ENCODE results near the gene CHSY1. TPM values are rescaled to one million over a fixed set of nuclear protein-coding genes. Genes with fewer than 3 reads are reported as not detected.

Gene CHSY1
- total RNA-seq, 2 experiments from 2014 or later, result 5.8 to 6.7 TPM

GRCh38 chr15:101175401-101175800, 76.4 kb downstream of the CHSY1 start:
- no peaks in the 10 kb centered on the region for H3K9me3 Mint-ChIP-seq
- Histone ChIP-seq H3K9me3 (ENCODE audit: control insufficient read depth in 1 of 2, insufficient read depth in 1 of 2, low read length in 2 of 2) (no peaks in the 10 kb centered on the region), H3K4me3 (ENCODE audit: low read length) (no peak overlapping the region), H3K36me3 (ENCODE audit: insufficient read depth, low read length) (peaks cover 23% of the 10 kb centered on the region), H3K27me3 (ENCODE audit: control insufficient read depth in 1 of 2, insufficient read depth in 2 of 2, low read length in 2 of 2) (no peaks in the 10 kb centered on the region), H3K27ac (ENCODE audit: low read depth in 1 of 2, low read length in 2 of 2) (no peak overlapping the region), H3K4me1 (ENCODE audit: insufficient read depth, low read length) (no peaks in the 10 kb centered on the region)
- H3K36me3 Mint-ChIP-seq (ENCODE audit: low read depth), result peaks cover 25% of the 10 kb centered on the region
- H3K4me1 Mint-ChIP-seq (ENCODE audit: low read depth), result peaks cover 10% of the 10 kb centered on the region
- H3K27me3 Mint-ChIP-seq, result no peaks in the 10 kb centered on the region
- POLR2A ChIA-PET, result interaction anchor here (1.0 kb wide), 1 partner anchor 25 kb away, joined by 3 read pairs; no protein-coding TSS in a partner anchor
- no peak overlapping the region for H3K27ac Mint-ChIP-seq
- TF ChIP-seq CTCF (IDR thresholded peaks at IDR 0.05), result no peak
- CTCF ChIA-PET, result no interaction called here
- DNase-seq (peak in 3 of 14 experiments; percentile 7 to 31 (median 27)), ATAC-seq (ENCODE audit: poor library complexity) (no peak)
- no peak overlapping the region for H3K4me3 Mint-ChIP-seq
- intact Hi-C loops (cut with DNase I, micrococcal nuclease), result no loop called here

GRCh38 chr15:101174152-101174920, 77.5 kb downstream of the CHSY1 start:
- TF ChIP-seq CTCF (IDR thresholded peaks at IDR 0.05), result no peak
- no peak for DNase-seq
- H3K4me1 Mint-ChIP-seq (ENCODE audit: low read depth), result peaks cover 4% of the 10 kb centered on the region
- no peaks in the 10 kb centered on the region for H3K27me3 Mint-ChIP-seq
- Histone ChIP-seq H3K36me3 (ENCODE audit: insufficient read depth, low read length) (peaks cover 23% of the 10 kb centered on the region), H3K4me1 (ENCODE audit: insufficient read depth, low read length) (peaks cover 3% of the 10 kb centered on the region), H3K9me3 (ENCODE audit: control insufficient read depth in 1 of 2, insufficient read depth in 1 of 2, low read length in 2 of 2) (no peaks in the 10 kb centered on the region), H3K4me3 (ENCODE audit: low read length) (no peak overlapping the region), H3K27ac (ENCODE audit: low read depth in 1 of 2, low read length in 2 of 2) (no peak overlapping the region), H3K27me3 (ENCODE audit: control insufficient read depth in 1 of 2, insufficient read depth in 2 of 2, low read length in 2 of 2) (no peaks in the 10 kb centered on the region)
- H3K4me3 Mint-ChIP-seq, result no peak overlapping the region
- H3K36me3 Mint-ChIP-seq (ENCODE audit: low read depth), result peaks cover 25% of the 10 kb centered on the region
- ChIA-PET CTCF (no interaction called here), POLR2A (no interaction called here)
- no peaks in the 10 kb centered on the region for H3K9me3 Mint-ChIP-seq
- intact Hi-C loops (cut with DNase I, micrococcal nuclease), result no loop called here
- ATAC-seq (ENCODE audit: poor library complexity), result no peak
- H3K27ac Mint-ChIP-seq, result no peak overlapping the region

DNA sequence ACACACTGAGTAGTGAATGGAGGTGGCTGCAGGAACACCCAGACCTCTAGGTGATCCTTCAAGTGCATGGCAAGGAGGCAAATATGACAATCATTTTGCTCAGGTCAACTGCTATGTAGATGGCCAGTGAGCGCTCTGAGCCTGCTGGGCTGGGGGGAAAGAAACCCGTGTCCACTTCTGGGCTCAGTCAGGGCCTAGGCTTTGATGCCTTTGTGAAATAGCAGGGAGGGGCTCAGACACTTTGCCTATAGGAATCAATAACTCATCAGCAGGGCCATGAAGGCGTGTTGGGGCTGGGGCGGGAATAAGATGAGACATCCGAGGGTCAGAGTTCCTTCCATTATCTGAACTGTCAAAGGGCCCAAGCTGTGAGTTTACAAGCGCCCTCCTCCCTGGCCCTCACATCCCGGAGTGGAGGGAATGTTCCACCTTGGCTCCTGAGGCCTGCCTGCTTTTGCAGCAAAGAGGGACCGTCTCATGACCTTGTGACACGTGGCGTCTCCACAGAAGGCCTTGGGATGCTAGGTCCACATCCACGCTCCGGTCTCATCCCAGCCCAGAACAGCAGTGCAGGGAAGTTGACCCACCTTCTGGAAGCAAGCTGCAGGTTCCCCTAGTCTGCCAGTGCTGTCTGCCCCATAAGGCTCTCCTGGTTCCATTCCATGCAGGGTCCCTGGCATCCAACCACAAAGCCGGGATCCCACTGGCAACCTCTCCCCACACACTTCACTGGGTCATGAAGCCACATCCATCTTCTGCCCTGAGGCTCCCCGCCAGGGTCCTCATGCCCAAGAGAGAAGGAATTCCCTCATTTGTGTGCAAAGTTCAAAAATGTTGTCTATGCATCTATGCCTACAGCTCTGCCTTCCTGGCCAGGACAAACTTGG, 78.4 kb downstream of the CHSY1 start:
- intact Hi-C loops (cut with DNase I, micrococcal nuclease), result no loop called here
- ATAC-seq (ENCODE audit: poor library complexity), result no peak
- Histone ChIP-seq H3K36me3 (ENCODE audit: insufficient read depth, low read length) (peaks cover 21% of the 10 kb centered on the region), H3K4me3 (ENCODE audit: low read length) (no peak overlapping the region), H3K4me1 (ENCODE audit: insufficient read depth, low read length) (peaks cover 11% of the 10 kb centered on the region), H3K27ac (ENCODE audit: low read depth in 1 of 2, low read length in 2 of 2) (no peak overlapping the region), H3K27me3 (ENCODE audit: control insufficient read depth in 1 of 2, insufficient read depth in 2 of 2, low read length in 2 of 2) (no peaks in the 10 kb centered on the region), H3K9me3 (ENCODE audit: control insufficient read depth in 1 of 2, insufficient read depth in 1 of 2, low read length in 2 of 2) (no peaks in the 10 kb centered on the region)
- Mint-ChIP-seq H3K4me1 (ENCODE audit: low read depth) (peaks cover 9% of the 10 kb centered on the region), H3K36me3 (ENCODE audit: low read depth) (peaks cover 19% of the 10 kb centered on the region), H3K27ac (no peak overlapping the region), H3K9me3 (no peaks in the 10 kb centered on the region), H3K27me3 (no peaks in the 10 kb centered on the region), H3K4me3 (no peak overlapping the region)
- no peak for DNase-seq
- no peak for TF ChIP-seq CTCF (IDR thresholded peaks at IDR 0.05)
- POLR2A ChIA-PET, result no interaction called here
- CTCF ChIA-PET, result no interaction called here
